Urinary bladder (tissue), 4 donors: ENCODE measurements around the gene BACH1. TPM values are rescaled to one million over a fixed set of nuclear protein-coding genes. Genes with fewer than 3 reads are reported as not detected.

Source experiments
- DNase-seq: peaks from one replicate; pipeline ENCODE4 v3.0.0-alpha.2; 2015; ENCODE audit errors: extremely low spot score
- H3K27ac ChIP-seq: one replicate; pipeline ENCODE4 v1.5.1; 2013; ENCODE audit warnings: low read depth, mild to moderate bottlenecking, moderate library complexity
- H3K36me3 ChIP-seq: one replicate; pipeline ENCODE4 v1.6.1; 2013; ENCODE audit warnings: mild to moderate bottlenecking, moderate library complexity; ENCODE audit not compliant: insufficient read depth
- H3K4me1 ChIP-seq: one replicate; pipeline ENCODE4 v1.6.1; 2013; ENCODE audit warnings: mild to moderate bottlenecking, moderate library complexity; ENCODE audit not compliant: insufficient read depth
- H3K4me3 ChIP-seq: one replicate; pipeline ENCODE4 v1.5.1; 2013; ENCODE audit warnings: low read depth, low read length
- WGBS: extraction: QIAGEN DNeasy Blood & Tissue Kit; methylation state at CpG from one replicate; pipeline ENCODE4 v1.1.7; 2013; 5-methylcytosine and 5-hydroxymethylcytosine counted together
- polyA plus RNA-seq: library from polyadenylated mRNA; stranded (reverse); fragments of 200-250 nt; gene quantifications from one replicate; pipeline ENCODE4 v1.2.3, GENCODE V29; 2013
- total RNA-seq: library from RNA; depleted of rRNA; stranded (reverse); fragments of >200 nt; gene quantifications from one replicate; pipeline ENCODE4 v1.2.3, GENCODE V29; 2014
- donor health status: healthy with polysubstance abuse.
- donor health status: healthy.

The BACH1 gene
- total and polyA plus RNA-seq, 2 donors = 11.5 to 116 TPM

GRCh38 chr21:29372063-29372802 is 73.5 kb downstream of the BACH1 start:
- 52% methylated on average over 11 of the region's 11 CpGs for WGBS
- Histone ChIP-seq H3K4me1 (no peaks in the 10 kb centered on the region), H3K4me3 (no peak overlapping the region), H3K36me3 (no peaks in the 10 kb centered on the region), H3K27ac (no peak overlapping the region)
- DNase-seq = peak; percentile 36

DNA sequence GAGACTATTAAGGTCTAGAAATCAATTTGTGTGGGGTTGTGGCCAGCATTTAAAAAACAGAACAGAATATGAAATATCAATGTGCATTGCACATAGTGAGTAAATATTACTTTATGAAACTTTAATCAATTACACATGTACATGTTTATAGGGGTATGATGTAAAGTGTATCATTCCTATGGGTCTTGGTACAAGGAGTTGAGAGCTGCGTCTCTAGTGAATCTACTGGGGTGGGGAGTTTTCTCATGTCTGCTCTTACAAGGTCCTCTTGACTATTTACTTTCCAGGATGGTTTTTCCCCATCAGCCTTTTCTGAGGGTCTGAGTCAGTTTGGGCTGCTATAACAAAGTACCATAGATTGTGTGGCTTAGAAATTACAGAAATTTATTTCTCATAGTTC is 75.8 kb downstream of the BACH1 start:
- no peak for DNase-seq
- H3K27ac ChIP-seq = no peak overlapping the region
- no peak overlapping the region for H3K4me3 ChIP-seq
- H3K4me1 ChIP-seq = no peaks in the 10 kb centered on the region
- no peaks in the 10 kb centered on the region for H3K36me3 ChIP-seq
- 92% methylated on average over 1 of the region's 1 CpG for WGBS

- Histone ChIP-seq H3K36me3 (no peaks in the 10 kb centered on the region), H3K27ac (no peak overlapping the region), H3K4me3 (no peak overlapping the region), H3K4me1 (no peaks in the 10 kb centered on the region)
- DNase-seq = no peak
- 62% methylated on average over 3 of the region's 3 CpGs for WGBS
Measured at GRCh38 chr21:29376556-29376955, 77.8 kb downstream of the BACH1 start.

DNA sequence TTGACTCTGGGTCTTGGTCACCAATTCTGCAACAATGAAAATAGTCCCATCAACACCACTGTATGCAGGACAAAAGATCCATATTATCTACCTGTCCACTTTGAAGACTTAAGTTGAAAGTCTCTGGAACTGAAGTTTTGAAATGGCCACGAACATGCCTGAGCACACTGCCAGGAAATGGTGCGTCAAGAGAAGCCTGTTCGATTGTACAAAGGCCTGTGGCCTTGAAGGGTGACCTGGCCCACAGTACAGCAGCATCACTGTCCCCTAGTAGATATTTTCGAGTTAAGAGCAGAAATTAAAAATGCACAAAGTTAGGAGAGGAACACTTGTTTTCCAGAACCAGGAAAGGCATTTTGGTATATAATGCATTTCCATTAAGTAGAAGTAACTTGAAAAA is 78.5 kb downstream of the BACH1 start:
- Histone ChIP-seq H3K4me3 (no peak overlapping the region), H3K27ac (no peak overlapping the region), H3K36me3 (no peaks in the 10 kb centered on the region), H3K4me1 (no peaks in the 10 kb centered on the region)
- 92% methylated on average over 4 of the region's 4 CpGs for WGBS
- no peak for DNase-seq

- DNase-seq = no peak
- WGBS = 58% methylated on average over 4 of the region's 4 CpGs
- Histone ChIP-seq H3K4me1 (no peaks in the 10 kb centered on the region), H3K4me3 (no peak overlapping the region), H3K36me3 (no peaks in the 10 kb centered on the region), H3K27ac (no peak overlapping the region)
Measured at GRCh38 chr21:29378832-29379231, 80.1 kb downstream of the BACH1 start.

- no peak overlapping the region for H3K27ac ChIP-seq
- no peak for DNase-seq
- no peaks in the 10 kb centered on the region for H3K36me3 ChIP-seq
- H3K4me1 ChIP-seq = no peaks in the 10 kb centered on the region
- H3K4me3 ChIP-seq = no peak overlapping the region
- WGBS = 85% methylated on average over 6 of the region's 6 CpGs
Measured at GRCh38 chr21:29379517-29380054, 80.9 kb downstream of the BACH1 start.

GRCh38 chr21:29382030-29382654 is 83.4 kb downstream of the BACH1 start:
- DNase-seq = no peak
- H3K4me3 ChIP-seq = no peak overlapping the region
- H3K4me1 ChIP-seq = no peaks in the 10 kb centered on the region
- no peak overlapping the region for H3K27ac ChIP-seq
- 89% methylated on average over 4 of the region's 4 CpGs for WGBS
- no peaks in the 10 kb centered on the region for H3K36me3 ChIP-seq

- 71% methylated on average over 2 of the region's 2 CpGs for WGBS
- no peaks in the 10 kb centered on the region for H3K4me1 ChIP-seq
- DNase-seq = no peak
Measured at GRCh38 chr21:29384683-29385359, 86.1 kb downstream of the BACH1 start.

GRCh38 chr21:29385934-29386520 is 87.3 kb downstream of the BACH1 start:
- no peak overlapping the region for H3K4me3 ChIP-seq
- no peaks in the 10 kb centered on the region for H3K4me1 ChIP-seq
- WGBS = 79% methylated on average over 6 of the region's 6 CpGs
- DNase-seq = peak; percentile 18
- H3K36me3 ChIP-seq = no peaks in the 10 kb centered on the region
- no peak overlapping the region for H3K27ac ChIP-seq

More at GRCh38 chr21:29384683-29385359, 86.1 kb downstream of the BACH1 start:
- no peak overlapping the region for H3K4me3 ChIP-seq
- no peaks in the 10 kb centered on the region for H3K36me3 ChIP-seq
- H3K27ac ChIP-seq = no peak overlapping the region

DNA sequence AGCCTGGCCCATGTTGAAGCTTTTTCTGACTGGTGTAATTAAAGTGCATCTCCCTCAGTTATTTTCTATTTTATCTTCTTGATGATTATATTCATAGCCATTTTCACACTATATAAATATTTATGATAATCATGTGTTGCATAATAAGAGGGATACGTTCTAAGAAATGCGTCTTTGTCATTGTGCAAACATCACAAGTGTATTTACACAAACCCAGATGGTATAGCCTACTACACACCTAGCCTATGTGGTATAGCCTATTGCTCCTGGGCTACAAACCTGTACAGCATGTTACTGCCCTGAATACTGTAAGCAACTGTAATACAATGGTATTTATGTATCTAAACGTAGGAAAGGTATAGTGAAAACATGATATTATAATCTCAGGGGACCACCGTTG is 88.1 kb downstream of the BACH1 start:
- WGBS = 84% methylated on average over 4 of the region's 4 CpGs
- H3K27ac ChIP-seq = no peak overlapping the region
- no peaks in the 10 kb centered on the region for H3K36me3 ChIP-seq
- no peak for DNase-seq
- no peak overlapping the region for H3K4me3 ChIP-seq
- no peaks in the 10 kb centered on the region for H3K4me1 ChIP-seq

- Histone ChIP-seq H3K4me1 (no peaks in the 10 kb centered on the region), H3K4me3 (no peak overlapping the region), H3K27ac (no peak overlapping the region), H3K36me3 (no peaks in the 10 kb centered on the region)
- WGBS = 83% methylated on average over 5 of the region's 5 CpGs
- no peak for DNase-seq
Measured at GRCh38 chr21:29387598-29387997, 88.9 kb downstream of the BACH1 start.

DNA sequence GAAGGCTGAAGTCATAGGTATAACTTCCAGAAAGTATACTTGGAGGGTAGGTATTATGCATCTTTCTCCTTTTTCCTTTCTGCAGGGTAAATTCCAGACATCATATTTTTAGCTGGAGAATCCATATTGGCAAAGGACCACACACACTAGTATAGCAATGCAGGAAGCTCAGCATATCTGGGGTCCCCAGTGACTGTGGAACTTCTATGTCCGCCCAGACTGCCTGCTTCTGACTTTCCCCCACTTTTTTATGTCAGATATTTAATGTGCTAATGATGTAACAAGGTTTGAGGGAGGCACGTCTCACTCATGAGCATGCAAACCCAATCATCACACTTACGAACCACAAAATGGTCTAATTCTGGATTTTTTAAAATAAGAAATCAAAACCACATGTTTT is 90.4 kb downstream of the BACH1 start:
- Histone ChIP-seq H3K36me3 (no peaks in the 10 kb centered on the region), H3K4me3 (no peak overlapping the region), H3K27ac (no peak overlapping the region), H3K4me1 (no peaks in the 10 kb centered on the region)
- WGBS = 85% methylated on average over 3 of the region's 3 CpGs
- DNase-seq = no peak

- Histone ChIP-seq H3K4me1 (no peaks in the 10 kb centered on the region), H3K27ac (no peak overlapping the region), H3K4me3 (no peak overlapping the region), H3K36me3 (no peaks in the 10 kb centered on the region)
- WGBS = 94% methylated on average over 2 of the region's 2 CpGs
- DNase-seq = no peak
Measured at GRCh38 chr21:29390778-29391177, 92.1 kb downstream of the BACH1 start.
